Spleen (tissue), 7 donors: Measurements from ENCODE around the gene SAA4.

Source experiments
- CTCF ChIP-seq, 11 experiments: fragments of 200-600 bp in 7 of 11; fragments of 450-650 bp in 4 of 11; sonication (generic) in 4 of 11; IDR thresholded peaks in 8 of 11; conservative IDR thresholded peaks in 3 of 11; 1 replicate in 7 of 11; 2 replicates in 4 of 11; pipeline versions ENCODE4 v1.4.0 to v1.8.0; 2016 to 2021; ENCODE audit warnings: antibody characterized with exemption in 11 of 11, inconsistent platforms in 4 of 11, mild to moderate bottlenecking in 1 of 11
- POLR2A ChIP-seq, 3 donors: fragments of 450-650 bp; IDR thresholded peaks; one replicate each; pipeline ENCODE4 v1.5.1; 2017; ENCODE audit warnings: antibody characterized with exemption in 3 of 3, mild to moderate bottlenecking in 1 of 3
- donor health status: DM: no; HTN: no; CAD: no; lungs with moderate emphysema.
- donor health status: DM: no; HTN: no; CAD: no.
- donor health status: DM: no; HTN: no; CAD: no.

- TF ChIP-seq POLR2A (IDR thresholded peaks at IDR 0.05) (no peak), CTCF (IDR thresholded peaks at IDR 0.05 in 8 of 11, conservative IDR thresholded peaks at IDR 0.05 in 3 of 11) (no peak)
Observed at GRCh38 chr11:18236664-18237356, at the start of gene SAA4.
